GM10248 (cell line): ENCODE measurements around the gene SQOR.

Experiments
- CTCF ChIA-PET: fragments of 300-600 bp; sonication (Branson Sonifier 250); formaldehyde crosslinking; extraction: SDS; loops from one replicate; lab custom pipeline; 2021; ENCODE audit warnings: antibody characterized with exemption; lab: Yijun Ruan, JAX
- POLR2A ChIA-PET: fragments of 350-650 bp; sonication (Branson Sonifier 250); formaldehyde crosslinking; extraction: SDS; loops from one replicate; lab custom pipeline; 2020; ENCODE audit warnings: antibody characterized with exemption; lab: Yijun Ruan, JAX
- DNase-seq: peaks from one replicate; pipeline ENCODE4 v3.0.0; 2012; ENCODE audit errors: extremely low spot score
- TF ChIP-seq, protein P1 (sequence below): IDR thresholded peaks from 2 replicates; pipeline ENCODE4 v1.5.1; 2012; ENCODE audit warnings: mild to moderate bottlenecking, low read depth; ENCODE audit errors: extremely low read depth, missing control alignments, control extremely low read depth

Gene SQOR

DNA sequence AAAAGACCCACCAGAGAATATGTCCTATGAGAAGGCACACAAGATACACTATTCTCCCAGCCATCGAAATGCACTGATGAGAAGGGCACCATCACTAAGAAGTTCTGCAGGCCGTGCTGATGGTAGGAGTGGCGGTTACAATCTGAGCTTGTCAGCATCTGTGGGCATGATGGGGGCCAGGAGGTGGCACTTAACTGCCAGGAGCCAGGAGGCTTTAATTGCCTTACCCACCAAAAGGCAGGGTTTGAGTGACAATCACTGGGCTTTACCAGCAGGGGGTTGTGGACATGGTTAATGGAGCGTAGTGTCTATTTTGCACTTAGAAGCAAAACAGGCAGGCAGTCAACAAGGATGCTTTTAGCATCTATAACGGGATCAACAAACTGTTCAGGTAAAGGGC lies 16.0 kb upstream of the SQOR start:
- DNase-seq = no peak
- CTCF ChIA-PET = no interaction called here

GRCh38 chr15:45628136-45628535 lies 6.7 kb upstream of the SQOR start:
- CTCF ChIA-PET = interaction anchor here (1.2 to 5.9 kb wide), 2 partner anchors 13 to 17 kb away, joined by 3 to 37 read pairs; no protein-coding TSS in a partner anchor
- POLR2A ChIA-PET = no interaction called here

More for the DNA sequence above, 16.0 kb upstream of the SQOR start:
- TF ChIP-seq, protein P1, sequence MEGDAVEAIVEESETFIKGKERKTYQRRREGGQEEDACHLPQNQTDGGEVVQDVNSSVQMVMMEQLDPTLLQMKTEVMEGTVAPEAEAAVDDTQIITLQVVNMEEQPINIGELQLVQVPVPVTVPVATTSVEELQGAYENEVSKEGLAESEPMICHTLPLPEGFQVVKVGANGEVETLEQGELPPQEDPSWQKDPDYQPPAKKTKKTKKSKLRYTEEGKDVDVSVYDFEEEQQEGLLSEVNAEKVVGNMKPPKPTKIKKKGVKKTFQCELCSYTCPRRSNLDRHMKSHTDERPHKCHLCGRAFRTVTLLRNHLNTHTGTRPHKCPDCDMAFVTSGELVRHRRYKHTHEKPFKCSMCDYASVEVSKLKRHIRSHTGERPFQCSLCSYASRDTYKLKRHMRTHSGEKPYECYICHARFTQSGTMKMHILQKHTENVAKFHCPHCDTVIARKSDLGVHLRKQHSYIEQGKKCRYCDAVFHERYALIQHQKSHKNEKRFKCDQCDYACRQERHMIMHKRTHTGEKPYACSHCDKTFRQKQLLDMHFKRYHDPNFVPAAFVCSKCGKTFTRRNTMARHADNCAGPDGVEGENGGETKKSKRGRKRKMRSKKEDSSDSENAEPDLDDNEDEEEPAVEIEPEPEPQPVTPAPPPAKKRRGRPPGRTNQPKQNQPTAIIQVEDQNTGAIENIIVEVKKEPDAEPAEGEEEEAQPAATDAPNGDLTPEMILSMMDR = no peak
- POLR2A ChIA-PET = no interaction called here

GRCh38 chr15:45630917-45631691 lies 3.7 kb upstream of the SQOR start:
- TF ChIP-seq, protein P1 = no peak

More at GRCh38 chr15:45628136-45628535, 6.7 kb upstream of the SQOR start:
- TF ChIP-seq, protein P1 = no peak
- DNase-seq = no peak

DNA sequence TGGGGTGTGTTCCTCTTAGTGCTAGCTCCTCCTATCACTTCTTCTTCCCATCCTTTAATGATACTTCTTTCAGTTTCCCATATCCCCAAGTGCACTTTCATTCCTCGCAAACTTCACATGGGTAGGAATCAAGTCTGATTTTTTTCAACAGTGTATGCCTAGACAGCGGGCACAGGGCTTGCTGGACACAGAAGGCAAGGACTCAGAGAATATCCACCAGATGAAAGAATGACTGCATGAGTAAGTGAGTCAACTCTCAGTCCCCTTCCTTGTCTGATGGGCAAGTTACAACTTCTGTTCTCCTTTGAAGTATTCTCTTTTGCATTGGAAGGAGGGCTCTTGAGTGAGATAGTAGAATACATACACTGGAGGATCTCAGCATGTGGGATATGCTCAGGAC lies 3.1 kb upstream of the SQOR start:
- ChIA-PET CTCF (interaction anchor here (0.7 to 5.9 kb wide), 2 partner anchors 17 to 20 kb away, joined by 3 to 37 read pairs; no protein-coding TSS in a partner anchor), POLR2A (no interaction called here)
- no peak for DNase-seq
- TF ChIP-seq, protein P1 = no peak

More at GRCh38 chr15:45630917-45631691, 3.7 kb upstream of the SQOR start:
- ChIA-PET CTCF (interaction anchor here (0.7 to 5.9 kb wide), 4 partner anchors 16 to 200 kb away, joined by 3 to 37 read pairs (median 4); no protein-coding TSS in a partner anchor), POLR2A (no interaction called here)
- DNase-seq = no peak

DNA sequence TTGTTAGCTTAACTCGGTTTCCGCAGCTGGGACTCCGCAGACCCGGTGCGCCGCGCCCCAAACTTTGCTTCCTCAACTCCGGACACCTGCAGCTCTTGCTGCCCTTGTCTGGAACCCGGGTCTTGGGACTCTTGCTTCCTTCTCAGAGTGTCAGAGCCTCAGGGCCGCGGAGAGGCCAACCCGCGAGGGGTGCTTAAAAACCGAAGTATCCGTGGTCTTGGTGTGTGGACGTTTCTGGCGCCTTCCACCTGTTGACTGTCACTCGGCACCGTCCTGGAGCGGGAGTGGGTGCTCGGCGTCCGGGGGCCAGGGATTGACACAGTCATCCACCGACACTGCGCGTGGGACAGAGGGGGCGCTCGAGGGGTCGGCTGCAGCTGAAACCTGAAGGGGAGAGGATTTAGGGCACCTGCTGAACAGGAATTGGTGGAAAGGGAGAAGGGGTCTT lies 386 bp downstream of the SQOR start:
- TF ChIP-seq, protein P1 = peak; percentile 71
- peak; percentile 67 for DNase-seq
- ChIA-PET CTCF (interaction anchor here (0.7 to 2.2 kb wide), 11 partner anchors 9 to 220 kb away, joined by 3 to 11 read pairs (median 3); no protein-coding TSS in a partner anchor), POLR2A (no interaction called here)

DNA sequence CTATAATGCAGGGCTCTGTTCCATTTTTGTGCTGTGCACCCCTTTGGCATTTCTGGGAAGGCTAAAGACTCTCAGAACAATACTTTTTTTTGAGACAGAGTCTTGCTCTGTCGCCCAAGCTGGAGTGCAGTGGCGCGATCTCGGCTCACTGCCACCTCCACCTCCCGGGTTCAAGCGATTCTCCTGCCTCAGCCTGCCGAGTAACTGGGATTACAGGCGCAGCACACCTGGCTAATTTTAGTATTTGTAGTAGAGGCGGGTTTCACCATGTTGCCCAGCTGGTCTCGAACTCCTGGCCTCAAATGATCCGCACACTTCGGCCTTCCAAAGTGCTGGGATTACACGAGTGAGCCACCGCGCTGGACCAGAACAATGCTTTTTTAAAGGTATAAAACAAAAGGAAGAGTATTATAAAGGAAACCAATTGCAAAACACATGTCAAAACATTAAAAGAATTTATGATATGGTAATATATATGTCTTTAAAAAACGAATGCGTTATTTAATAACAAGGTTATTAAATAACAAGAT lies 999 bp downstream of the SQOR start:
- ChIA-PET POLR2A (no interaction called here), CTCF (interaction anchor here (0.7 to 2.2 kb wide), 7 partner anchors 8 to 25 kb away, joined by 3 to 11 read pairs (median 5); no protein-coding TSS in a partner anchor)
- TF ChIP-seq, protein P1 = no peak
- DNase-seq = no peak
